HG03066 (cell line): ENCODE results near the gene EEF1AKMT1.

ENCODE experiments used
- ATAC-seq: cut with Tn5 transposase; IDR thresholded peaks from one replicate; pipeline ENCODE4 v1.9.1; 2021; ENCODE audit warnings: low read depth; ENCODE audit not compliant: unreplicated experiment

The EEF1AKMT1 gene

GRCh38 chr13:20773194-20774080, at the start of gene EEF1AKMT1:
TSS of gene EEF1AKMT1 (minus strand) at chr13:20773961. CDS start at chr13:20757598, 16,363 bp downstream.
- ATAC-seq = peak; percentile 86

- ATAC-seq = no peak
These were observed 49.3 kb upstream of the EEF1AKMT1 start for GRCh38 chr13:20823071-20823470.

- no peak for ATAC-seq
These were observed 48.6 kb upstream of the EEF1AKMT1 start for GRCh38 chr13:20822406-20822805.

- ATAC-seq = no peak
These were observed 46.0 kb upstream of the EEF1AKMT1 start for GRCh38 chr13:20819715-20820114.

- no peak for ATAC-seq
These were observed 41.7 kb upstream of the EEF1AKMT1 start for GRCh38 chr13:20815464-20815863.

- no peak for ATAC-seq
These were observed 40.6 kb upstream of the EEF1AKMT1 start for GRCh38 chr13:20814224-20814910.

- ATAC-seq = no peak
These were observed 39.1 kb upstream of the EEF1AKMT1 start for GRCh38 chr13:20812890-20813289.

GRCh38 chr13:20810808-20811207, 37.0 kb upstream of the EEF1AKMT1 start:
- no peak for ATAC-seq

GRCh38 chr13:20808874-20809273, 35.1 kb upstream of the EEF1AKMT1 start:
- no peak for ATAC-seq

GRCh38 chr13:20803180-20803965, 29.6 kb upstream of the EEF1AKMT1 start:
- no peak for ATAC-seq

- no peak for ATAC-seq
These were observed 27.9 kb upstream of the EEF1AKMT1 start for GRCh38 chr13:20801707-20802106.

- ATAC-seq = no peak
These were observed 26.1 kb upstream of the EEF1AKMT1 start for GRCh38 chr13:20799726-20800416.

GRCh38 chr13:20798027-20798426, 24.3 kb upstream of the EEF1AKMT1 start:
- no peak for ATAC-seq

GRCh38 chr13:20796791-20797508, 23.2 kb upstream of the EEF1AKMT1 start:
- no peak for ATAC-seq

- ATAC-seq = no peak
These were observed 15.9 kb upstream of the EEF1AKMT1 start for GRCh38 chr13:20789665-20790064.

- ATAC-seq = no peak
These were observed 14.6 kb upstream of the EEF1AKMT1 start for GRCh38 chr13:20788312-20788711.

GRCh38 chr13:20787180-20787579, 13.4 kb upstream of the EEF1AKMT1 start:
- ATAC-seq = no peak

- peak; percentile 86 for ATAC-seq
These were observed 8.5 kb upstream of the EEF1AKMT1 start for GRCh38 chr13:20782116-20782708.

- no peak for ATAC-seq
These were observed 6.6 kb upstream of the EEF1AKMT1 start for GRCh38 chr13:20780317-20780716.
